ENCODE measurements around the gene CCL16.

Gene CCL16

DNA sequence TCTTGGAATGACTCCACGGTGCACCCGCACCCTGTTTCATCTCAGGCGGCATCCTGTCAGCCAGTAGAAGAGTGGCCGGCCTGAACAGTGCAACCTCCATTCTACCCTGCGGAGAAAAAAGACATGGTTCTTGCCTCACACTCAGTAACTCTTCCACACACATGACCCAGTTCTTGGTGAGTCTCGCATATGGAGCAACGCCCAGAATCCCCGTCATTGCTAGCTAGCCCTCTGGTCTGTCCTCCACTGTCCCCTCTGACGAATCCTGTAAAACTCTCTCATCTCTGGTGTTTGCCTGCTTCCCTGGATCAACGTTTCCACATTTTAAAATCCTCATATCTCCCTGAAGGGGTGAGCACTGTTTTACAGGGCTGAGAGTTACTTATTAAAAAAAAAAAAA, 46.5 kb downstream of the CCL16 start:
- DNase-seq, result no peak

DNA sequence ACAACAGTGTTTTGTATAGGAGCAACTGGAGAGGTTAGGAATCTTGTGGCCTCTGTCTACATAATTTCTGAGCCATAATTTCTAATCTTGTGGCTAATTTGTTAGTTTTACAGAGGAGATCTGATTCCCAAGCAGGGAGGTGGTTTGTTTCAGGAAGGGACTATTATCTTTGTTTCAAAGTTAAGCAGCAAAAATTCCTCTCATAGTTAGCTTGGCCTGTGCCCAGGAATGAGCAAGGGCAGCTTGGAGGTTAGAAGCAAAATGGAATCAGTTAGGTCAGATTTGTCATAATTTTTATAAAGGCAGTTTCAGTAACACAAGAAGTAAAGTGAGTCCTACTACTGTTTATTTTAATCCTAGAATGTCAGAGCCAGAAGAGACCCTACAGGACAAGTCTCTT, 48.7 kb downstream of the CCL16 start:
- DNase-seq, result no peak

DNA sequence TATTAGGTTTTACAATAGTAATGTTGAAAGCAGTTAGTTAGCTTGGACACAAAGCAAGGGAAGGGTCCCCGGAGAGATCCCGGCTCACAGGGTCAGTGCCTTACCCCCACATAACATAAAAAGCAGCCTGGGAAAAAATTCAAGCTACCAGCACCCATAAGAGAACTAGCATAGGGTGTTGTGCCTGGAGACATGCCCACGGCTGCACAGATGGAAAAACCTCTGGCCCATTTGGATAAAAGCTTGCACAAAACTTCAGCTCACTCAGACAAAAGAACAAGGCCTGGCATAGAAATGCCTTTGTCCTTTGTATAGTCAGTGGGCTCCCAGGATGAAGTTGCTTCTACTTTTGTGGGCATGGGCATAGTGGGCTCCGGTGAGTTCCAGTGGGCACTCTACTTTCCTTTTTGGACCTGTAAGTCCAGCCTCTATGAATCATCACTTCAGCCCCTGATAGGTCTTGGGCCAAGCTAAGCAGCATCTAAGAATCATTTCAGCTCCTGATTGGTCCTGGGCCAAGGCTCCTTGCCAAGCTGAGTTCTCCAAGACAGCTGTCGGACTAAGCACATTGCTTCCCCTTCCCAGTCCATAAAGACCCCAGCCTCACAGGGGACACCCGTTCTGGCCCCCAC, 49.4 kb downstream of the CCL16 start:
- no peak for DNase-seq

DNA sequence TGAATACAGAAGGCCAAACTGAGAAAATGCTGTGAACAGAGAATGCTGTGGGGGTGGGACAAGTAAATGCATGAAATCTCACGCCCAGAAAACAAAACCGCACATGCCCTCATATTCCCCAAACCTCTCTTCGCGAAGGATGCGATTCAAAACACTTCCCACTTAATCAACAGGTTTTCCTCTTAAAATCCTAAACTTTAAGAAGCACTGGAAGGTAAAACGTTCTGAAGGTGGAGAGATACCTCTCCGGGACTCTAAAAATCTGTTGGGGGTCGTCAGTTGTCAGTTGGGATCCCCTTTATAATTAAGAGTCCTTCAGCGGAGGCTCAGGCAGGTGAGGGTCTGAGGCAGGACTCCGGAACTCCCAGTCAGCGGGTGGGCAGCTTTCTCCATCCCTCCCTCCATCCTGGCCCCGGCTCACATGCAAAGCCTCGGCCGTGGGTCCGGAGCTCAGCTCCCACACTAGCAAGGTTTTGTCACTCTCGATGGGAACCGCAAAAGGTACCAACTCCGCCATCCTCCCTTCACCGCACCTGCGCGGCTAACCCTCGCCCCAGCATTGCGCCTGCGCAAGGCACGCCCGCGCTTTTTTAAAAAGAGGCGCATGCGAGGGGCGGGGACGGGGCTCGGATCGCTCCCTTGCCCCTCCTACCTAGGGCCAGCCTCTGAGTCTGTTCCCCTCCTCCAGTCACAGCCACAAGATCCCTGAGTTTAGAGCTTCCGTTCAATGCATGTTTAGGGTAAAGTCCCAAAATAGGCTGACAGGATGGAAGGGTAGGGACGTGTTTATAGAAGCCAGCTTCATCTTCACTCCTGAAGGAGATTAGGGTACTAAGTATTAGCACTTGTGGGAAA, 50.9 kb downstream of the CCL16 start, which contains the start of gene RDM1:
TSS of gene RDM1 (minus strand) at position 563 of the 855 bp plus-strand sequence. CDS start at position 517, 46 bp downstream.
- DNase-seq, result peak; percentile 73 to 75

DNA sequence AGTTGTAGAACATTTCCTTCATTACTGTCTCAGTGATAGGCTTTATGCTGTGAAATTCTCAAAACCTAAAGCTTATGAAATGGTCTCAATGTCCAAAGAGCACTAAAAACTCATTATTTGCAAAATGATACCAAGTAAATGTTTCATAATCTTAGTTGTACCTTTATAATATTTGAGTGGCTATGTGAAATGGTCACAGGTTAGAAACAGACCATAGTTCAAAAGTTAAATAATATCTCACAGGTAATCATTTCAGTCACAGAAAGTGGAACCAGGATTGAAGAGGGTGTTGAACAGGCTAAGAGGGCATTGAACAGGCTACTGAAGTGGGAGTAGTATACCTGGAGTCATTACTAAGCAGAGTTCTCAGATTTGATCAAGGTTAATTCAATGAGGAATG, 53.6 kb downstream of the CCL16 start:
- DNase-seq, result no peak

All from inflammatory macrophage treated with lipopolysaccharide for 1 hour (primary cell).